Measurements from ENCODE around the gene TMEM190. TPM values are rescaled to one million over a fixed set of nuclear protein-coding genes. Genes with fewer than 3 reads are reported as not detected.

TMEM190 gene
- total RNA-seq, 2 experiments from 2014 or later: not detected

GRCh38 chr19:55345818-55346724 lies 30.6 kb upstream of the TMEM190 start:
- DNase-seq: no peak
- Mint-ChIP-seq H3K4me1 (peaks cover 5% of the 10 kb centered on the region), H3K9me3 (no peaks in the 10 kb centered on the region), H3K4me3 (no peak overlapping the region), H3K36me3 (peaks cover 6% of the 10 kb centered on the region), H3K27ac (no peak overlapping the region), H3K27me3 (peaks cover 5% of the 10 kb centered on the region)

- no peak for DNase-seq
- Mint-ChIP-seq H3K36me3 (peaks cover 4% of the 10 kb centered on the region), H3K4me3 (no peak overlapping the region), H3K9me3 (no peaks in the 10 kb centered on the region), H3K4me1 (no peaks in the 10 kb centered on the region), H3K27me3 (peaks cover 13% of the 10 kb centered on the region), H3K27ac (no peak overlapping the region)
Measured at GRCh38 chr19:55346725-55347441, 29.7 kb upstream of the TMEM190 start.

GRCh38 chr19:55347442-55348009 lies 29.1 kb upstream of the TMEM190 start:
- H3K27ac Mint-ChIP-seq: no peak overlapping the region
- H3K27me3 Mint-ChIP-seq: peaks cover 20% of the 10 kb centered on the region
- H3K9me3 Mint-ChIP-seq: no peaks in the 10 kb centered on the region
- H3K4me3 Mint-ChIP-seq: no peak overlapping the region
- no peak for DNase-seq
- peaks cover 2% of the 10 kb centered on the region for H3K4me1 Mint-ChIP-seq
- H3K36me3 Mint-ChIP-seq: peaks cover 4% of the 10 kb centered on the region

GRCh38 chr19:55348317-55349034 lies 28.1 kb upstream of the TMEM190 start:
- DNase-seq: no peak
- Mint-ChIP-seq H3K4me1 (peaks cover 11% of the 10 kb centered on the region), H3K9me3 (no peaks in the 10 kb centered on the region), H3K27me3 (peaks cover 29% of the 10 kb centered on the region), H3K27ac (no peak overlapping the region), H3K36me3 (no peaks in the 10 kb centered on the region), H3K4me3 (no peak overlapping the region)

GRCh38 chr19:55350620-55351315 lies 25.9 kb upstream of the TMEM190 start:
- no peak overlapping the region for H3K27ac Mint-ChIP-seq
- H3K9me3 Mint-ChIP-seq: no peaks in the 10 kb centered on the region
- peaks cover 45% of the 10 kb centered on the region for H3K27me3 Mint-ChIP-seq
- H3K4me1 Mint-ChIP-seq: peaks cover 13% of the 10 kb centered on the region
- DNase-seq: no peak
- no peaks in the 10 kb centered on the region for H3K36me3 Mint-ChIP-seq
- H3K4me3 Mint-ChIP-seq: no peak overlapping the region

- no peak overlapping the region for H3K4me3 Mint-ChIP-seq
- no peaks in the 10 kb centered on the region for H3K9me3 Mint-ChIP-seq
- no peaks in the 10 kb centered on the region for H3K36me3 Mint-ChIP-seq
- peaks cover 13% of the 10 kb centered on the region for H3K4me1 Mint-ChIP-seq
- H3K27ac Mint-ChIP-seq: no peak overlapping the region
- H3K27me3 Mint-ChIP-seq: peaks cover 57% of the 10 kb centered on the region
- DNase-seq: no peak
Measured at GRCh38 chr19:55352040-55352439, 24.6 kb upstream of the TMEM190 start.

DNA sequence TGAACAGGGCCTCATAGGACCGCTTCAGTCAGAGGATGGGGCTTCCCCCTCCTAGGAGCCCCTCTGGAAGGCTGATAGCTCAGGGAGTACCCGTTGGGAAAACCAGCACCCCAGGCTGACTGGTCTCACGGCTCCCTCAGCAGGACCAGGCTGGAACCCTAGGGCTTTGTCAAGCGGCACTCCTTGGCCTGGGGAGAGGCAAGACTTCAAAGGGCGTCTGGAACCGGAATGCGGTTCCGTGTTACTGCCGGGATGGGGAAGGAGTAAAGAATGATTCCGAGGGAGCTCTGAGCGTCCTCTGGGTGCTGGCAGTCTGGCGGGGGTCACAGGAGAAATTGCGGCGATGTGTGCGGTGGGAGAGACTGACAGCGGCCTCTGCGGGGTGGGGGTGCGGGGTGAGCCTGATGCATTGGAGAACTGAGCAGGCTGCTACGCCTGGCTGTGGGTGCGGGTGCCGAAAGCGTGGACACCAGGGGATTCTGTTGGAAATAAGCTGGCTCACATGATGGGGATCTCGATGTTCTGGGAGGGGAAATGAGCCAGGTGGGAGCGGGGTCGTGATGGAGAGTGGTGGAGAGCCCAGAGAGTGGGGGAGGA lies 24.0 kb upstream of the TMEM190 start:
- Mint-ChIP-seq H3K9me3 (no peaks in the 10 kb centered on the region), H3K27me3 (peaks cover 62% of the 10 kb centered on the region), H3K36me3 (no peaks in the 10 kb centered on the region), H3K27ac (no peak overlapping the region), H3K4me1 (peaks cover 13% of the 10 kb centered on the region), H3K4me3 (peak overlapping the region; percentile 70)
- DNase-seq: no peak

DNA sequence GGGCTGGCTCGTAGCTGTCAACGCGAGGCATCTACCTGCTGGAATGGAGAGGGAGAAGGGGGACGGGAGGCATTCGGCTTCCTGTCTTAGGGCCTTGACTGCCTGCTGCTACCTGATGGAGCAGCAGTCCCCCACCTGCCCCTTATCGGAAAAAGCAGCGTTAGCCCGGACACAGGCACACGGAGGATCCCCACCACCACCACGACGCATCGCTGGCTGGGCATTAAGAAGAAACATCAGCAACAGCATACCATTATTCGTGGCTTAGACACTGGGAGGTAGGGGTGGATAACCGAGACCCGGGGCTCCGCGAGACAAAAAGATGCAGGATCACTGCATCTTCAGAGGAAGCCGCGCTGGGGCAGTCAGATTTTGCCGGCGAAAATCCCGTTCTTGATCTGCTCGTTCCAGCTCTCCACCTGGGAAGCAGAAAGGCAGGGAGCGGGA lies 23.2 kb upstream of the TMEM190 start:
- Mint-ChIP-seq H3K4me3 (peak overlapping the region; percentile 70), H3K27me3 (peaks cover 62% of the 10 kb centered on the region), H3K4me1 (peaks cover 13% of the 10 kb centered on the region), H3K36me3 (no peaks in the 10 kb centered on the region), H3K9me3 (no peaks in the 10 kb centered on the region), H3K27ac (no peak overlapping the region)
- DNase-seq: no peak

DNA sequence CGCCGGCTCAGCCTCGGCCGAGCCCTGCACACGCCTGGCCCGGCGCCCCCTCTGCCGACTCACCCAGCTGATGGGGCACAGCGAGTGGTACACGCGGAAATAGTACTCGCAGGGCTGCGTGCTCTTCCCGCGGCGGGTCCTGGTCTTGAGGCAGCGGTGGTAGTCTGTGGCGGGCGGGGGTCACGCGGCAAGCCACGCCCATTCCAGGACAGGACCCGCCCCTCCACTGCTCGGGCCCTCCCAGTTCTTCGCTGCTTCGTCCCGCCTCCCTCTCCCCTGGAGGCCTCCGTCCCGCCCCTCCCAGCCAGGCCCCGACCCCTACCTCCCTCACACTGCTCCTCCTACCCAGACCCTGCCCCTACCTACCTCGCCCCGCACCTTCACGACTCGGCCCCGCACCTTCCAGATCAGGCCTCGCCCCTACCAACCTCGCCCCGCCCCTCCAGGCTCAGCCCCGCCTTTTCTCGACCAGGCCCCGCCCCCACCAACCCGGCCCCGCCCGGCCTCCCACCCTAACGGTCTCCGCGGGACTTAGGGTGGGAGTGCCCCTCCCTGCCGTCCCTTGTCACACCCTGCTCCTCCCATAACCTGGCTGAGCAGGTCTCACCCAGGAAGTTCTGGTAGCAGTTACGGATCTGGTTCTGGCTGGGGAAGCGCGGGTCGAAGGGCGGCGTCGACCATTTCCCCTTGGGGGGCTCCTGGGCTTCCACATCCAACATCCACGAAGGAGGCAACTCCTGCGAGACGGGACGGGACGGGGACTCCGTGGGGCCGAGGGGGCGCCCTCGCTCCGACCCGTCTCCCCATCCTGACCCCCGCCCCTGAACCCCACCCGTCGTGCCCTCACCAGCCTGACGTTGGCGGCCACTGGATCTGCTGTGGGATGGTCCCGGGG lies 22.6 kb upstream of the TMEM190 start:
- Mint-ChIP-seq H3K9me3 (no peaks in the 10 kb centered on the region), H3K27me3 (peaks cover 62% of the 10 kb centered on the region), H3K4me3 (peak overlapping the region; percentile 70), H3K36me3 (no peaks in the 10 kb centered on the region), H3K4me1 (peaks cover 13% of the 10 kb centered on the region), H3K27ac (no peak overlapping the region)
- DNase-seq: peak; percentile 64

DNA sequence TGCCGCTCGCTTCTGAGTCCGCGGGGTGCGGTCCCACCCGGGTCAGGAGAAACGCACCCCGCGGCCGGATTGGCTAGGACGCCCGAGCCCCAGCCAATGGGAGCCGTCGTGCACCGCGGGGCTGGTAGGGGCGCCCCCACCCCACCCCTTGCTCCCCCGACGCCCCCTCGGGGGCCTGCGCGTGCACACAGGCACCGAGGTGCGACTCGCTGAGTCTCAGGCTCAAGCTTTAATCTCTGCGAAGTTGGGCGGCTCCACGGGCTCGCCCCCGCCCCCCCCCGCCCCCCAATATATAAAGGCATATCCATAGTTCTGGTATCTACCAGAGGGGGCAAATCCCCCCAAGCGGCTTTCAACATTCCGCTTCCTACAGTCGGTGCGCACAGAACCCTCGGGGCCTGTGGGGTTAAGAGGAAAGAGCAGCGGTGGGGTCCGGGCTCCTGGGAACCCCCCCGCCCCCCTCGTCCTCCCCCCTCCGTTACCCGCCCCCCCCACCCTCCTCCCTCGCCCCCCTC lies 21.9 kb upstream of the TMEM190 start, which contains the start of gene COX6B2:
COX6B2 (minus strand) TSS at position 22 of the 515 bp plus-strand sequence. CDS start 198 bp downstream, outside the sequence.
- Mint-ChIP-seq H3K27ac (no peak within 1 kb of the TSS), H3K27me3 (peaks cover 62% of the 10 kb centered on the region), H3K9me3 (no peaks in the 10 kb centered on the region), H3K4me3 (peak within 1 kb of the TSS; percentile 70), H3K4me1 (peaks cover 13% of the 10 kb centered on the region), H3K36me3 (no peaks in the 10 kb centered on the region)
- DNase-seq: no peak

DNA sequence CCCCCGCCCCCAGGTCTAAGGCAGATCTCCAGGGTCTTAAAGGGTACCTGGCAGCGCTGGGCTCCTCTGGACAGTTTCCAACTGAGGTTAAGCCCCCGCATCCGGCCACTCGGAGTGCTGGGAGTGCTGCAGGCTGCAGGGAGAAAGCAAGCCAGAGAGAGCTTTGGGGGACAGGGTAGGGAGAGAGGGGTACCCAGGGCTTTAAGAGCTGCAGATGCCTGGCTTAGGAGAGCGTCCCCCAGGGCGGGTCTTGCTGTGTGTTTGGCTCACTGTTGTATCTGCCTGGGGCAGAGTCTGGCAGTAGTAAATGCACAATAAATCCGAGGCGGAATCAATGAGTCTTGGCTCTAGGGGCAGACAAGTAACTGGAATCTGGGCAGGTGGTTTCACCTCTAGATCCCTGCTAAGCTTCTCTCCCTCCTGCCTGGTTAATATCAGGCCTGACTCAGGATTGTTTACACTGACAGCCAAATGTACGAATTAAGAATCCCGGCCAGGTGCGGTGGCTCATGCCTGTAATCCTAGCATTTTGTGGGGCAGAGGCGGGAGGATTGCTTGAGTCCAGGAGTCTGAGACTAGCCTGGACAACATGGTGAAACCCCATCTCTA lies 21.3 kb upstream of the TMEM190 start:
- Mint-ChIP-seq H3K36me3 (no peaks in the 10 kb centered on the region), H3K9me3 (no peaks in the 10 kb centered on the region), H3K27ac (no peak overlapping the region), H3K27me3 (peaks cover 62% of the 10 kb centered on the region), H3K4me3 (no peak overlapping the region), H3K4me1 (peaks cover 13% of the 10 kb centered on the region)
- no peak for DNase-seq

- Mint-ChIP-seq H3K4me1 (peaks cover 2% of the 10 kb centered on the region), H3K4me3 (no peak overlapping the region), H3K27me3 (peaks cover 35% of the 10 kb centered on the region), H3K36me3 (no peaks in the 10 kb centered on the region), H3K9me3 (no peaks in the 10 kb centered on the region), H3K27ac (no peak overlapping the region)
- DNase-seq: no peak
Measured at GRCh38 chr19:55358493-55358892, 18.1 kb upstream of the TMEM190 start.
